ENCODE measurements around the gene CCDC171. TPM values are rescaled to one million over a fixed set of nuclear protein-coding genes. Genes with fewer than 3 reads are reported as not detected.

Gene CCDC171
- total RNA-seq, 1 experiment from 2014 or later = 2.6 TPM

GRCh38 chr9:15831384-15831783 lies 278.5 kb downstream of the CCDC171 start:
- H3K9ac ChIP-seq (ENCODE audit: low read length) = no peak overlapping the region
- RAD21 ChIA-PET (ENCODE audit: low non-redundant PET in 1 of 2, low total read pairs in 2 of 2, uncharacterized antibody in 2 of 2, unreplicated experiment in 2 of 2) = no interaction called here
- no peak overlapping the region for H3K27ac ChIP-seq (ENCODE audit: low read depth, low read length)
- TF ChIP-seq ZBTB33 (IDR thresholded peaks at IDR 0.05; ENCODE audit: extremely low read depth, insufficient replicate concordance, low read length) (no peak), JUND (IDR thresholded peaks at IDR 0.05) (no peak), SP1 (IDR thresholded peaks at IDR 0.05; ENCODE audit: low read depth) (no peak), TCF7L2 (IDR thresholded peaks at IDR 0.05; ENCODE audit: borderline replicate concordance, extremely low read depth, insufficient read depth, insufficient read length) (no peak), ZNF274 (IDR thresholded peaks at IDR 0.05; ENCODE audit: low read depth, low read length) (no peak), FOSL1 (IDR thresholded peaks at IDR 0.05; ENCODE audit: low read depth) (no peak), CTCF (IDR thresholded peaks at IDR 0.05 in 2 of 3, conservative IDR thresholded peaks at IDR 0.05 in 1 of 3; ENCODE audit: borderline replicate concordance in 1 of 3, insufficient read depth in 1 of 3, low read depth in 2 of 3, low read length in 2 of 3) (no peak), YY1 (IDR thresholded peaks at IDR 0.05; ENCODE audit: extremely low read depth, insufficient replicate concordance, low read depth, low read length) (no peak), POLR2AphosphoS5 (IDR thresholded peaks at IDR 0.05; ENCODE audit: low read depth, low read length) (no peak), CBX3 (IDR thresholded peaks at IDR 0.05; ENCODE audit: low read depth) (no peak), SIN3A (IDR thresholded peaks at IDR 0.05; ENCODE audit: low read depth) (no peak), REST (IDR thresholded peaks at IDR 0.05; ENCODE audit: low read depth) (no peak), POLR2A (IDR thresholded peaks at IDR 0.05; ENCODE audit: borderline replicate concordance, extremely low read depth, insufficient read depth, insufficient read length) (no peak), EZH2 (IDR thresholded peaks at IDR 0.05) (no peak), ZFX (IDR thresholded peaks at IDR 0.05) (no peak)
- BruUV-seq (replicated peaks) = no TSS peak
- DNase-seq (ENCODE audit: low read depth, low spot score) = no peak
- H3K9me3 ChIP-seq (ENCODE audit: control insufficient read depth in 1 of 2, insufficient read depth in 1 of 2, low read depth in 1 of 2, low read length in 2 of 2) = no peaks in the 10 kb centered on the region
- H3K36me3 ChIP-seq (ENCODE audit: control insufficient read depth in 1 of 2, insufficient read depth in 2 of 2, low read length in 2 of 2) = no peaks in the 10 kb centered on the region
- H3K9me2 ChIP-seq (ENCODE audit: insufficient read depth) = no peaks in the 10 kb centered on the region
- CTCF ChIA-PET = no interaction called here
- no peaks in the 10 kb centered on the region for H4K20me1 ChIP-seq (ENCODE audit: insufficient read depth)
- POLR2A ChIA-PET = no interaction called here
- 0 out of 2 replicates have a peak, but pooled peaks cover 5% of the 10 kb centered on the region for H3K27me3 ChIP-seq (ENCODE audit: insufficient read depth, low read length)
- ATAC-seq = no peak
- H2AFZ ChIP-seq (ENCODE audit: low read depth, low read length, poor library complexity, severe bottlenecking) = no peak overlapping the region
- no peaks in the 10 kb centered on the region for H3K79me2 ChIP-seq (ENCODE audit: insufficient read depth, low read length)
- intact Hi-C loops (cut with micrococcal nuclease) = no loop called here
- no peak overlapping the region for H3K4me2 ChIP-seq (ENCODE audit: low read length)
- H3K4me1 ChIP-seq (ENCODE audit: control insufficient read depth in 1 of 2, insufficient read depth in 2 of 2, low read length in 2 of 2) = no peaks in the 10 kb centered on the region
- no peak overlapping the region for H3K4me3 ChIP-seq (replicated peaks in 1 of 2; ENCODE audit: low read depth in 1 of 2, low read length in 2 of 2)
